ENCODE measurements around the gene ACSL6.

The ACSL6 gene

GRCh38 chr5:132037353-132037752 is 25.9 kb upstream of the ACSL6 start:
- no peak for DNase-seq (ENCODE audit: low spot score)

GRCh38 chr5:132033122-132033521 is 21.7 kb upstream of the ACSL6 start:
- no peak for TF ChIP-seq CTCF (IDR thresholded peaks at IDR 0.05; ENCODE audit: extremely low read depth, missing control alignments)

More at GRCh38 chr5:132037353-132037752, 25.9 kb upstream of the ACSL6 start:
- TF ChIP-seq CTCF (IDR thresholded peaks at IDR 0.05; ENCODE audit: extremely low read depth, missing control alignments), result no peak

GRCh38 chr5:132032196-132032595 is 20.7 kb upstream of the ACSL6 start:
- DNase-seq (ENCODE audit: low spot score), result peak; percentile 1
- TF ChIP-seq CTCF (IDR thresholded peaks at IDR 0.05; ENCODE audit: extremely low read depth, missing control alignments), result no peak

More at GRCh38 chr5:132033122-132033521, 21.7 kb upstream of the ACSL6 start:
- no peak for DNase-seq (ENCODE audit: low spot score)

GRCh38 chr5:132030610-132031009 is 19.2 kb upstream of the ACSL6 start:
- TF ChIP-seq CTCF (IDR thresholded peaks at IDR 0.05; ENCODE audit: extremely low read depth, missing control alignments), result no peak
- DNase-seq (ENCODE audit: low spot score), result peak; percentile 0

- TF ChIP-seq CTCF (IDR thresholded peaks at IDR 0.05; ENCODE audit: extremely low read depth, missing control alignments), result no peak
- peak; percentile 0 for DNase-seq (ENCODE audit: low spot score)
These were observed 18.3 kb upstream of the ACSL6 start for GRCh38 chr5:132029609-132030330.

- TF ChIP-seq CTCF (IDR thresholded peaks at IDR 0.05; ENCODE audit: extremely low read depth, missing control alignments), result no peak
- peak; percentile 19 for DNase-seq (ENCODE audit: low spot score)
These were observed 15.6 kb upstream of the ACSL6 start for GRCh38 chr5:132027027-132027426.

GRCh38 chr5:132026516-132027008 is 15.1 kb upstream of the ACSL6 start:
- DNase-seq (ENCODE audit: low spot score), result peak; percentile 3
- no peak for TF ChIP-seq CTCF (IDR thresholded peaks at IDR 0.05; ENCODE audit: extremely low read depth, missing control alignments)

Measured in GM20000 (cell line).